Measurements from ENCODE around the gene WDR18. TPM values are rescaled to one million over a fixed set of nuclear protein-coding genes. Genes with fewer than 3 reads are reported as not detected.

The WDR18 gene
- total and polyA plus RNA-seq, 2 experiments from 2014 or later = 155 to 157 TPM

DNA sequence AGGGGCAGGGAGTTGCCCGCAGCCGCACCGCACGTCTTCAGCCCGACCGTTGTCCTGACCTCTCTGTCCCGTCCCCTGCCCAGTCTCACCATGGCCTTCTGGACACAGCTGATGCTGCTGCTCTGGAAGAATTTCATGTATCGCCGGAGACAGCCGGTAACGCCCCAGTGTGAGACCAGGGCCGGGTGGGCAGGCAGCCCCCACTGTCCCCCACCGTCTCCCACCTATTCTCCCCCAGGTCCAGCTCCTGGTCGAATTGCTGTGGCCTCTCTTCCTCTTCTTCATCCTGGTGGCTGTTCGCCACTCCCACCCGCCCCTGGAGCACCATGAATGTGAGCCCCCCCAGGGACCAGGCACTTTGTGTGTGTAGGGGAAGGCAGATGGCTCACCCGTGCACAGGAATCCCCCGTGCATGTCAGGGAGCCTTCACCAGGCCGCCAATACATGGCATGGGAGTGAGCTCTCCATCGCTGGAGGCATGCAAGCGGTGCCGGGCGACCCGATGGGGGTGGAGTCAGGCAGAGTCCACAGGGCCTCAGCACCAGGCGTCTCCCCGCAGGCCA, 57.2 kb downstream of the WDR18 start (continued):
- TF ChIP-seq, protein P1, sequence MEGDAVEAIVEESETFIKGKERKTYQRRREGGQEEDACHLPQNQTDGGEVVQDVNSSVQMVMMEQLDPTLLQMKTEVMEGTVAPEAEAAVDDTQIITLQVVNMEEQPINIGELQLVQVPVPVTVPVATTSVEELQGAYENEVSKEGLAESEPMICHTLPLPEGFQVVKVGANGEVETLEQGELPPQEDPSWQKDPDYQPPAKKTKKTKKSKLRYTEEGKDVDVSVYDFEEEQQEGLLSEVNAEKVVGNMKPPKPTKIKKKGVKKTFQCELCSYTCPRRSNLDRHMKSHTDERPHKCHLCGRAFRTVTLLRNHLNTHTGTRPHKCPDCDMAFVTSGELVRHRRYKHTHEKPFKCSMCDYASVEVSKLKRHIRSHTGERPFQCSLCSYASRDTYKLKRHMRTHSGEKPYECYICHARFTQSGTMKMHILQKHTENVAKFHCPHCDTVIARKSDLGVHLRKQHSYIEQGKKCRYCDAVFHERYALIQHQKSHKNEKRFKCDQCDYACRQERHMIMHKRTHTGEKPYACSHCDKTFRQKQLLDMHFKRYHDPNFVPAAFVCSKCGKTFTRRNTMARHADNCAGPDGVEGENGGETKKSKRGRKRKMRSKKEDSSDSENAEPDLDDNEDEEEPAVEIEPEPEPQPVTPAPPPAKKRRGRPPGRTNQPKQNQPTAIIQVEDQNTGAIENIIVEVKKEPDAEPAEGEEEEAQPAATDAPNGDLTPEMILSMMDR (conservative IDR thresholded peaks at IDR 0.05; ENCODE audit: low read depth in 2 of 2) = no peak

DNA sequence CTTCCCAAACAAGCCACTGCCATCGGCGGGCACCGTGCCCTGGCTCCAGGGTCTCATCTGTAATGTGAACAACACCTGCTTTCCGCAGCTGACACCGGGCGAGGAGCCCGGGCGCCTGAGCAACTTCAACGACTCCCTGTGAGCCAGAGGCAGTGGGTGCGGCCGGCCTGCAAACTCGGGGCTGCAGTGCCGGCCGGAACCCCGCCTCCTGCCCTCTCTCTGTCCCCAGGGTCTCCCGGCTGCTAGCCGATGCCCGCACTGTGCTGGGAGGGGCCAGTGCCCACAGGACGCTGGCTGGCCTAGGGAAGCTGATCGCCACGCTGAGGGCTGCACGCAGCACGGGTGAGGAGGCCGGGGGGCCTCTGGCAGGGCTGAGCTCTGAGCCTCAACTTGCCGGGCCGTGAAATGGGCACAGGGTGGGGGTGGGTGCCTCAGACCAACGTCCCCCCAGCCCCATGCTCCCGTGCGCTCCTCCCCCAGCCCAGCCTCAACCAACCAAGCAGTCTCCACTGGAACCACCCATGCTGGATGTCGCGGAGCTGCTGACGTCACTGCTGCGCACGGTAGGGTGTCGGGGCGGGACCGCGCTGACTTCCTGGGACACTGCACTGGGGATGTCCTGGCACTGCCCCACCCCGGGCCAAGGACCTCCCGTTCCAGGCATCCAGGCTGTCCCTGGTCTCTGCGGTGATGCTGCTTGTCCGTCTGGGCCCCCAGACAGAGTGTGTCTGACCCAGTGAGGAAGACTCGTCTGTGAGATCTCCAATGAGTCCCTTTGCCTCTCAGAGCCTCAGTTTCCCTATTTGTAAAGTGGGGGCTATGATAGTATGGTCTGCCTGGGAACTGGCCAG, 57.9 kb downstream of the WDR18 start:
- Histone ChIP-seq H3K79me2 (replicated peaks; ENCODE audit: insufficient read depth) (no peaks in the 10 kb centered on the region), H3K27me3 (ENCODE audit: insufficient read depth) (no peaks in the 10 kb centered on the region), H4K20me1 (replicated peaks; ENCODE audit: insufficient read depth) (no peaks in the 10 kb centered on the region; the same call in 1 of the 2 replicates), H3K9me2 (ENCODE audit: insufficient read depth) (no peaks in the 10 kb centered on the region), H2AFZ (no peak overlapping the region), H3K4me3 (no peak overlapping the region), H3K27ac (ENCODE audit: low read depth) (no peak overlapping the region), H3K4me1 (ENCODE audit: insufficient read depth) (peaks cover 10% of the 10 kb centered on the region), H3F3A (replicated peaks; ENCODE audit: low read depth) (peaks cover 31% of the 10 kb centered on the region), H3K36me3 (ENCODE audit: insufficient read depth) (peaks cover 9% of the 10 kb centered on the region; the same call in 1 of the 2 replicates), H3K4me2 (no peak overlapping the region)
- ATAC-seq (no peak), DNase-seq (ENCODE audit: low spot score) (no peak)
- Mint-ChIP-seq H3K27me3 (ENCODE audit: insufficient read depth, low read depth, poor library complexity) (peaks cover 34% of the 10 kb centered on the region), H3K27ac (no peak overlapping the region), H3K36me3 (ENCODE audit: low read depth) (peaks cover 29% of the 10 kb centered on the region), H3K9me3 (peaks cover 4% of the 10 kb centered on the region; the same call in 1 of the 3 replicates), H3K4me3 (no peak overlapping the region), H3K4me1 (peaks cover 15% of the 10 kb centered on the region)
- TF ChIP-seq ZNF331 (CRISPR knock-in tag; IDR thresholded peaks at IDR 0.05; ENCODE audit: low read depth) (no peak), STAT1 (IDR thresholded peaks at IDR 0.05; ENCODE audit: unreplicated experiment) (no peak), NANOG (IDR thresholded peaks at IDR 0.05; ENCODE audit: borderline replicate concordance) (no peak), ZNF114 (CRISPR knock-in tag; IDR thresholded peaks at IDR 0.05) (no peak), EZH2 (IDR thresholded peaks at IDR 0.05; ENCODE audit: low read depth, unreplicated experiment) (no peak), JUNB (IDR thresholded peaks at IDR 0.05; ENCODE audit: unreplicated experiment) (no peak), EZH2phosphoT487 (IDR thresholded peaks at IDR 0.05; ENCODE audit: unreplicated experiment) (no peak), POLR2AphosphoS5 (IDR thresholded peaks at IDR 0.05; ENCODE audit: low read depth) (no peak)
- TF ChIP-seq, protein P2, sequence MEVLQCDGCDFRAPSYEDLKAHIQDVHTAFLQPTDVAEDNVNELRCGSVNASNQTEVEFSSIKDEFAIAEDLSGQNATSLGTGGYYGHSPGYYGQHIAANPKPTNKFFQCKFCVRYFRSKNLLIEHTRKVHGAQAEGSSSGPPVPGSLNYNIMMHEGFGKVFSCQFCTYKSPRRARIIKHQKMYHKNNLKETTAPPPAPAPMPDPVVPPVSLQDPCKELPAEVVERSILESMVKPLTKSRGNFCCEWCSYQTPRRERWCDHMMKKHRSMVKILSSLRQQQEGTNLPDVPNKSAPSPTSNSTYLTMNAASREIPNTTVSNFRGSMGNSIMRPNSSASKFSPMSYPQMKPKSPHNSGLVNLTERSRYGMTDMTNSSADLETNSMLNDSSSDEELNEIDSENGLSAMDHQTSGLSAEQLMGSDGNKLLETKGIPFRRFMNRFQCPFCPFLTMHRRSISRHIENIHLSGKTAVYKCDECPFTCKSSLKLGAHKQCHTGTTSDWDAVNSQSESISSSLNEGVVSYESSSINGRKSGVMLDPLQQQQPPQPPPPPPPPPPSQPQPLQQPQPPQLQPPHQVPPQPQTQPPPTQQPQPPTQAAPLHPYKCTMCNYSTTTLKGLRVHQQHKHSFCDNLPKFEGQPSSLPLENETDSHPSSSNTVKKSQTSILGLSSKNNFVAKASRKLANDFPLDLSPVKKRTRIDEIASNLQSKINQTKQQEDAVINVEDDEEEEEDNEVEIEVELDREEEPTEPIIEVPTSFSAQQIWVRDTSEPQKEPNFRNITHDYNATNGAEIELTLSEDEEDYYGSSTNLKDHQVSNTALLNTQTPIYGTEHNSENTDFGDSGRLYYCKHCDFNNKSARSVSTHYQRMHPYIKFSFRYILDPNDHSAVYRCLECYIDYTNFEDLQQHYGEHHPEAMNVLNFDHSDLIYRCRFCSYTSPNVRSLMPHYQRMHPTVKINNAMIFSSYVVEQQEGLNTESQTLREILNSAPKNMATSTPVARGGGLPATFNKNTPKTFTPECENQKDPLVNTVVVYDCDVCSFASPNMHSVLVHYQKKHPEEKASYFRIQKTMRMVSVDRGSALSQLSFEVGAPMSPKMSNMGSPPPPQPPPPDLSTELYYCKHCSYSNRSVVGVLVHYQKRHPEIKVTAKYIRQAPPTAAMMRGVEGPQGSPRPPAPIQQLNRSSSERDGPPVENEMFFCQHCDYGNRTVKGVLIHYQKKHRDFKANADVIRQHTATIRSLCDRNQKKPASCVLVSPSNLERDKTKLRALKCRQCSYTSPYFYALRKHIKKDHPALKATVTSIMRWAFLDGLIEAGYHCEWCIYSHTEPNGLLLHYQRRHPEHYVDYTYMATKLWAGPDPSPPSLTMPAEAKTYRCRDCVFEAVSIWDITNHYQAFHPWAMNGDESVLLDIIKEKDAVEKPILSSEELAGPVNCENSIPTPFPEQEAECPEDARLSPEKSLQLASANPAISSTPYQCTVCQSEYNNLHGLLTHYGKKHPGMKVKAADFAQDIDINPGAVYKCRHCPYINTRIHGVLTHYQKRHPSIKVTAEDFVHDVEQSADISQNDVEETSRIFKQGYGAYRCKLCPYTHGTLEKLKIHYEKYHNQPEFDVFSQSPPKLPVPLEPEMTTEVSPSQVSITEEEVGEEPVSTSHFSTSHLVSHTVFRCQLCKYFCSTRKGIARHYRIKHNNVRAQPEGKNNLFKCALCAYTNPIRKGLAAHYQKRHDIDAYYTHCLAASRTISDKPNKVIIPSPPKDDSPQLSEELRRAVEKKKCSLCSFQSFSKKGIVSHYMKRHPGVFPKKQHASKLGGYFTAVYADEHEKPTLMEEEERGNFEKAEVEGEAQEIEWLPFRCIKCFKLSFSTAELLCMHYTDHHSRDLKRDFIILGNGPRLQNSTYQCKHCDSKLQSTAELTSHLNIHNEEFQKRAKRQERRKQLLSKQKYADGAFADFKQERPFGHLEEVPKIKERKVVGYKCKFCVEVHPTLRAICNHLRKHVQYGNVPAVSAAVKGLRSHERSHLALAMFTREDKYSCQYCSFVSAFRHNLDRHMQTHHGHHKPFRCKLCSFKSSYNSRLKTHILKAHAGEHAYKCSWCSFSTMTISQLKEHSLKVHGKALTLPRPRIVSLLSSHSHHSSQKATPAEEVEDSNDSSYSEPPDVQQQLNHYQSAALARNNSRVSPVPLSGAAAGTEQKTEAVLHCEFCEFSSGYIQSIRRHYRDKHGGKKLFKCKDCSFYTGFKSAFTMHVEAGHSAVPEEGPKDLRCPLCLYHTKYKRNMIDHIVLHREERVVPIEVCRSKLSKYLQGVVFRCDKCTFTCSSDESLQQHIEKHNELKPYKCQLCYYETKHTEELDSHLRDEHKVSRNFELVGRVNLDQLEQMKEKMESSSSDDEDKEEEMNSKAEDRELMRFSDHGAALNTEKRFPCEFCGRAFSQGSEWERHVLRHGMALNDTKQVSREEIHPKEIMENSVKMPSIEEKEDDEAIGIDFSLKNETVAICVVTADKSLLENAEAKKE (CRISPR knock-in tag; IDR thresholded peaks at IDR 0.05) = no peak
- TF ChIP-seq, protein P1 (conservative IDR thresholded peaks at IDR 0.05; ENCODE audit: low read depth in 2 of 2) = no peak
